K562 (cell line): ENCODE measurements around the gene EPHB3.

Source experiments
- CREB1 ChIP-seq, 2 experiments: sonication (generic) in 1 of 2; formaldehyde crosslinking in 1 of 2; IDR thresholded peaks; 2 replicates each; pipeline versions ENCODE4 v1.6.1 to v1.8.0; 2012 to 2022; ENCODE audit warnings: inconsistent platforms in 1 of 2, mild to moderate bottlenecking in 1 of 2, missing genetic modification reagents in 1 of 2, moderate library complexity in 1 of 2
- EZH2 ChIP-seq: IDR thresholded peaks from 2 replicates; pipeline ENCODE4 v1.6.1; 2012; ENCODE audit warnings: low read depth, mild to moderate bottlenecking, inconsistent platforms, low read length, borderline replicate concordance
- GATAD2A ChIP-seq: fragments of 450-650 bp; IDR thresholded peaks from 2 replicates; pipeline ENCODE4 v1.6.1; 2017
- HDAC2 ChIP-seq: fragments of 450-650 bp; IDR thresholded peaks from 2 replicates; pipeline ENCODE4 v1.6.1; 2016; ENCODE audit warnings: mild to moderate bottlenecking
- NRF1 ChIP-seq, 2 experiments: fragments of 450-650 bp; IDR thresholded peaks in 1 of 2; conservative IDR thresholded peaks in 1 of 2; 2 replicates each; pipeline ENCODE4 v1.6.1; 2014; ENCODE audit warnings: mild to moderate bottlenecking in 2 of 2
- POLR2A ChIP-seq: fragments of 450-650 bp; conservative IDR thresholded peaks from 2 replicates; pipeline ENCODE4 v1.6.1; 2016
- RAD21 ChIP-seq, 2 experiments: fragments of 250-450 bp in 1 of 2; fragments of 450-650 bp in 1 of 2; sonication (Bioruptor Pico) in 1 of 2; formaldehyde crosslinking in 1 of 2; IDR thresholded peaks in 1 of 2; conservative IDR thresholded peaks in 1 of 2; 2 replicates each; pipeline versions ENCODE4 v1.4.0 to v1.8.0; 2020 to 2022; ENCODE audit warnings: mild to moderate bottlenecking in 2 of 2, moderate library complexity in 1 of 2
- SOX6 ChIP-seq: fragments of 450-650 bp; IDR thresholded peaks from 2 replicates; pipeline ENCODE4 v1.6.1; 2014; ENCODE audit warnings: mild to moderate bottlenecking
- SUPT5H ChIP-seq: fragments of 450-650 bp; IDR thresholded peaks from 2 replicates; pipeline ENCODE4 v1.6.1; 2016
- TF ChIP-seq, protein P1 (sequence below): sonication (generic); formaldehyde crosslinking; IDR thresholded peaks from 2 replicates; pipeline ENCODE4 v1.9.0; 2022; ENCODE audit warnings: mild to moderate bottlenecking, missing genetic modification reagents
- TF ChIP-seq, protein P2 (sequence below), 3 experiments: IDR thresholded peaks in 2 of 3; conservative IDR thresholded peaks in 1 of 3; 2 replicates each; pipeline ENCODE4 v1.5.1; 2011 to 2012; ENCODE audit warnings: low read length in 3 of 3, mild to moderate bottlenecking in 3 of 3, control low read depth in 2 of 3, improper control_type of control experiment in 1 of 3, inconsistent platforms in 1 of 3, low read depth in 1 of 3, mixed read lengths in 1 of 3, moderate library complexity in 1 of 3; ENCODE audit not compliant: insufficient read depth in 2 of 3

DNA sequence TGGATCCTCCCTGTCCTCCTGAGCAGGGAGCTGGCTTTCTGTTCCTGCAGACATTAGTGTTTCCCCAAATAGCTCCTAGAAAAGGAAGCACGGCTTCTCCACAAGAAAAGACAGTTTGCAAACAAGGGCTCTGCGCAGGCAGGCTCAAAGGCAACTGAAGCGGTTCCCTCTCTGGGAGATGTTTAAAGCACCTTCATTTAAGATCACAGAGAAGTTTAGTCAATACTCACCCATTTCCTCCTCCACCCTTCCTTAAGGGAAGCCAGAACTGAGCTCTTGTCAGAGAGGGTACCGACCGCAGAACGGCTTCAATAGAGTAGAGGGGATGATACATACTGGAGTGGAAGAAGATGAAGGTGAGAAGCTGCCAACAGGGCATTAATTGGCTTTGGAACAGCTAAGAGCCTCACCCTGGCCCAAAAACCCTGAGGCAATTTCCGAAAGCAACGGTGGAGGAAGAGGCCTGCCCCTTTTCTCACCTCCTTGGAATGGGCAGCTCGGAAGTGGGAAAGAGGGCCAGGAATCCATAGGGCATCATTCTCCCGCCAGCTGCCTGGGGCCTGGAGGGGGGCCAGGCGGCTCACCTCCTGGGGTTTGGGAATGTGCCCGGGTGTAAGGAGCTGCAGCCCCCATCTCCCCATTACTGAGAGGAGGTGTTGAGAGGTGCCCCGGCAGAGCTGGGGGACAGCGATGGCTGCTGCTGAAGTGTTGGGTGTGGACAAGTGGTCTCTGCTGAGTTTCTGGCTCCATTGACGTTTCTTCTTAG lies 4.8 kb upstream of the EPHB3 start:
- TF ChIP-seq SOX6 (no peak), GATAD2A (no peak), NRF1 (conservative IDR thresholded peaks at IDR 0.05 in 1 of 2, IDR thresholded peaks at IDR 0.05 in 1 of 2) (no peak), CREB1 (IDR thresholded peaks at IDR 0.05) (no peak), CREB1 (CRISPR knock-in tag; IDR thresholded peaks at IDR 0.05) (no peak), POLR2A (no peak), SUPT5H (no peak), RAD21 (CRISPR knock-in tag; conservative IDR thresholded peaks at IDR 0.05 in 1 of 2, IDR thresholded peaks at IDR 0.05 in 1 of 2) (no peak), EZH2 (no peak), HDAC2 (no peak)
- TF ChIP-seq, protein P1, sequence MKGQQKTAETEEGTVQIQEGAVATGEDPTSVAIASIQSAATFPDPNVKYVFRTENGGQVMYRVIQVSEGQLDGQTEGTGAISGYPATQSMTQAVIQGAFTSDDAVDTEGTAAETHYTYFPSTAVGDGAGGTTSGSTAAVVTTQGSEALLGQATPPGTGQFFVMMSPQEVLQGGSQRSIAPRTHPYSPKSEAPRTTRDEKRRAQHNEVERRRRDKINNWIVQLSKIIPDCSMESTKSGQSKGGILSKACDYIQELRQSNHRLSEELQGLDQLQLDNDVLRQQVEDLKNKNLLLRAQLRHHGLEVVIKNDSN (CRISPR knock-in tag) = no peak
- TF ChIP-seq, protein P2, sequence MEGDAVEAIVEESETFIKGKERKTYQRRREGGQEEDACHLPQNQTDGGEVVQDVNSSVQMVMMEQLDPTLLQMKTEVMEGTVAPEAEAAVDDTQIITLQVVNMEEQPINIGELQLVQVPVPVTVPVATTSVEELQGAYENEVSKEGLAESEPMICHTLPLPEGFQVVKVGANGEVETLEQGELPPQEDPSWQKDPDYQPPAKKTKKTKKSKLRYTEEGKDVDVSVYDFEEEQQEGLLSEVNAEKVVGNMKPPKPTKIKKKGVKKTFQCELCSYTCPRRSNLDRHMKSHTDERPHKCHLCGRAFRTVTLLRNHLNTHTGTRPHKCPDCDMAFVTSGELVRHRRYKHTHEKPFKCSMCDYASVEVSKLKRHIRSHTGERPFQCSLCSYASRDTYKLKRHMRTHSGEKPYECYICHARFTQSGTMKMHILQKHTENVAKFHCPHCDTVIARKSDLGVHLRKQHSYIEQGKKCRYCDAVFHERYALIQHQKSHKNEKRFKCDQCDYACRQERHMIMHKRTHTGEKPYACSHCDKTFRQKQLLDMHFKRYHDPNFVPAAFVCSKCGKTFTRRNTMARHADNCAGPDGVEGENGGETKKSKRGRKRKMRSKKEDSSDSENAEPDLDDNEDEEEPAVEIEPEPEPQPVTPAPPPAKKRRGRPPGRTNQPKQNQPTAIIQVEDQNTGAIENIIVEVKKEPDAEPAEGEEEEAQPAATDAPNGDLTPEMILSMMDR (IDR thresholded peaks at IDR 0.05 in 2 of 3, conservative IDR thresholded peaks at IDR 0.05 in 1 of 3; ENCODE audit: insufficient read depth in 2 of 3, low read depth in 1 of 3, low read length in 3 of 3) = no peak
